ENCODE results near the gene HS6ST3. TPM values are rescaled to one million over a fixed set of nuclear protein-coding genes. Genes with fewer than 3 reads are reported as not detected.

Gene HS6ST3
- total RNA-seq, 4 donors from 2014 or later, result 0.04 to 0.59 (median 0.57) TPM; not detected in 1

DNA sequence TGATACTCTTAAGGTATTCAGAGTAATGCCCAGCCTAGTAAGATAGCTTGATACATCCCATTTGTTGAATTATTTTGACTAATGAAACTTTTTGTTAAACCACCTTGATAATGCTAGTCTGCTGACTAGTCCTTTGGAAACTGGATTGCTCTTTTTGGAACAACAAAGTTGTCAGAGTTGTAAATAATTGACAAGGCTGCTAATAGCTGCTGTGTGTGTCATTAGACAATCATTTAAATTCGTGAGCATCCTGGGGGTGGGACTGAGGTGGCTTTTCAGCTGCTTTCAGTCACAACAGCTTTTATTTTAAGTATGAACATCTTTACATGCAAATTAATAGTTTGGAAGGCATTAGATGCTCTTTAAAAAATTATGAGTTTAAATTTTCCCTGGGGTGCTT, 153.5 kb downstream of the HS6ST3 start:
- no peak for DNase-seq
- no peak for TF ChIP-seq POLR2A (IDR thresholded peaks at IDR 0.05)
- TF ChIP-seq, protein P1, sequence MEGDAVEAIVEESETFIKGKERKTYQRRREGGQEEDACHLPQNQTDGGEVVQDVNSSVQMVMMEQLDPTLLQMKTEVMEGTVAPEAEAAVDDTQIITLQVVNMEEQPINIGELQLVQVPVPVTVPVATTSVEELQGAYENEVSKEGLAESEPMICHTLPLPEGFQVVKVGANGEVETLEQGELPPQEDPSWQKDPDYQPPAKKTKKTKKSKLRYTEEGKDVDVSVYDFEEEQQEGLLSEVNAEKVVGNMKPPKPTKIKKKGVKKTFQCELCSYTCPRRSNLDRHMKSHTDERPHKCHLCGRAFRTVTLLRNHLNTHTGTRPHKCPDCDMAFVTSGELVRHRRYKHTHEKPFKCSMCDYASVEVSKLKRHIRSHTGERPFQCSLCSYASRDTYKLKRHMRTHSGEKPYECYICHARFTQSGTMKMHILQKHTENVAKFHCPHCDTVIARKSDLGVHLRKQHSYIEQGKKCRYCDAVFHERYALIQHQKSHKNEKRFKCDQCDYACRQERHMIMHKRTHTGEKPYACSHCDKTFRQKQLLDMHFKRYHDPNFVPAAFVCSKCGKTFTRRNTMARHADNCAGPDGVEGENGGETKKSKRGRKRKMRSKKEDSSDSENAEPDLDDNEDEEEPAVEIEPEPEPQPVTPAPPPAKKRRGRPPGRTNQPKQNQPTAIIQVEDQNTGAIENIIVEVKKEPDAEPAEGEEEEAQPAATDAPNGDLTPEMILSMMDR (IDR thresholded peaks at IDR 0.05), result no peak
- Histone ChIP-seq H3K4me1 (no peaks in the 10 kb centered on the region), H3K4me3 (no peak overlapping the region), H3K9me3 (no peaks in the 10 kb centered on the region), H3K36me3 (no peaks in the 10 kb centered on the region), H3K27me3 (no peaks in the 10 kb centered on the region), H3K27ac (no peak overlapping the region)
- 0 to 43% methylated on average over 1 of the region's 1 CpG for WGBS, 2 donors
- intact Hi-C loops (cut with DNase I), result no loop called here

DNA sequence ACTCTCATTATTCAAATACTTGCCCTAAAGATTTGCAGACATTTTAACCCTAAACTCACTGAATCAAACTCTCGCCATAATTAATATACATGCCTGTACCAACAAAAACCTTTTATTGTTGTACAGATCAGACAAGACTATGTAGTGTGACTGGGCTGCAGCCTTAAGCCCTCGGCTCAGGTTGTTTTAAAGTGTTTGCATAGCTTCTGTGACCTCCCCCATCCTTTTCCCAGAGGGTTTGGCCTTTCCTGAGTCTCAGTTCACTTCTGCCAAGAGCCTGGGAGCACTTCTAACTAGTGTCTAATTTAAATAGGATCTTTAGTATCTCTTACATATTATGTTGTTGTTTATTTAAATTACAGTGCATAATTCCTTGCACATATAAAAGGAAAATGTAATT, 158.2 kb downstream of the HS6ST3 start:
- Histone ChIP-seq H3K36me3 (no peaks in the 10 kb centered on the region), H3K4me3 (no peak overlapping the region), H3K9me3 (no peaks in the 10 kb centered on the region), H3K27ac (no peak overlapping the region), H3K27me3 (no peaks in the 10 kb centered on the region), H3K4me1 (no peaks in the 10 kb centered on the region)
- no peak for DNase-seq
- intact Hi-C loops (cut with DNase I), result no loop called here
- no peak for TF ChIP-seq POLR2A (IDR thresholded peaks at IDR 0.05)
- WGBS, 2 donors, result 24 to 37% methylated on average over 2 of the region's 2 CpGs

DNA sequence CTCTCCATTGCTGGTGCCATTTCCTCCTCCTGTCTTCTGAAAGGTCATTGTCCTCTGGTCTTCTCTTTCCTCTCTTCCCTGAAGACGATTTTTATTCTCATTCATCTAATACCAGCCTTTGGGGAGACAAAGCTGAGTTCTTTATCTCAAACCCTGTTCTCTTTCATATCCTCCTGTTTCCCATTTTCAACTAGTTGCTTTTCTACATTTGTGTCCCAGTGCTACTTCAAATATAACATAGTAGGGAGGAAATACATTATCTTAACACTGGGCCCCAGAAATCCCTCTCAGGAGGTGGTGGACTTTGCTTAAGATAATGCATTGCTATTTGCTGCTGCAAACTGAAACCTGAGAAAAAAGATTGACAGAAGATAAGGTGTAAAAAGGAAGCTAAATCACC, 159.1 kb downstream of the HS6ST3 start:
- H3K9me3 ChIP-seq, result no peaks in the 10 kb centered on the region
- no peaks in the 10 kb centered on the region for H3K27me3 ChIP-seq
- H3K4me1 ChIP-seq, result no peaks in the 10 kb centered on the region
- intact Hi-C loops (cut with DNase I), result no loop called here
- H3K4me3 ChIP-seq, result no peak overlapping the region
- H3K36me3 ChIP-seq, result no peaks in the 10 kb centered on the region
- TF ChIP-seq, protein P1 (IDR thresholded peaks at IDR 0.05), result no peak
- TF ChIP-seq POLR2A (IDR thresholded peaks at IDR 0.05), result no peak
- no peak overlapping the region for H3K27ac ChIP-seq
- DNase-seq, result no peak
- 44 to 47% methylated on average over 1 of the region's 1 CpG for WGBS, 2 donors

DNA sequence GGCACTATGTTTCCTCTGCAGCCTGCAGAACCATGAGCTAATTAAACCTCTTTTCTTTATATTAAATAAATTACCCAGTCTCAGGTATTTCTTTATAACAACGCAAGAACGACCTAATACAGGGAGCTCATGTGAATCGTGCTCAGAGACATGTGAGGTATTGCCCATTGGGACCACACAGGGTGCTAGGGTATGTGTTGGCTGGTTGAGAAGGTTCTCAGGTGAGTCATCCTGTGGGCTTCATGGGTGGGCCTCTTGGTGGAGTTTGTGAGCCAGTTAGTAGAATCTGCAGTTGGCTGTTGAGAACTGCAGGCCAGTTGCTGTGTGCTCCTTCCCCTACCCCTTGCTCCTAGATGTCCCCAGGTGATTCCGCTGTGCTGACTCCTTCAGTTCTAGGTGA, 163.0 kb downstream of the HS6ST3 start:
- no peak overlapping the region for H3K27ac ChIP-seq
- no peaks in the 10 kb centered on the region for H3K9me3 ChIP-seq
- H3K36me3 ChIP-seq, result no peaks in the 10 kb centered on the region
- no peaks in the 10 kb centered on the region for H3K27me3 ChIP-seq
- intact Hi-C loops (cut with DNase I), result no loop called here
- H3K4me1 ChIP-seq, result no peaks in the 10 kb centered on the region
- 73 to 85% methylated on average over 2 to 4 of the region's 4 CpGs for WGBS, 2 donors
- TF ChIP-seq POLR2A (IDR thresholded peaks at IDR 0.05), result no peak
- TF ChIP-seq, protein P1 (IDR thresholded peaks at IDR 0.05), result no peak
- no peak overlapping the region for H3K4me3 ChIP-seq
- DNase-seq, result no peak

DNA sequence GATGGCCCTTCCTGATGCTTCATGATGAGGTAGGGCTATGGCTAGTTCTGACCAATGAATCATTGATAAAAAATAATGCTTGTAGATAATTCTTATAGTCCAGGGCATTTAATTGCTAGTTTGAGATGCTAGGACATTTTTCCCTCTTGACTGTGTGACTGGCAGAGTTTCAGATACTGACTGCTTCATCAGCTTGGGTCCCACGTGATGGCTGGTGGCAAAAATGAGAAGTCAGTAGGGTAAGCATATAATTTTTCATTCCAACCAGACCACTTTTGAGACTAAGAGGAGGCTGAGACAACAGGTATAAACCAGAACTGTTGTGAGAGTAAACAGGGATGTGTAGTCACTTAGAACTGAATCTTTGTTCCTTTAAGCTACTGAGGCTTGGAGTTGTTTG, 183.3 kb downstream of the HS6ST3 start:
- WGBS, 2 donors, result 47 to 50% methylated on average over 1 of the region's 1 CpG
- TF ChIP-seq, protein P1 (IDR thresholded peaks at IDR 0.05), result no peak
- no peak for TF ChIP-seq POLR2A (IDR thresholded peaks at IDR 0.05)

DNA sequence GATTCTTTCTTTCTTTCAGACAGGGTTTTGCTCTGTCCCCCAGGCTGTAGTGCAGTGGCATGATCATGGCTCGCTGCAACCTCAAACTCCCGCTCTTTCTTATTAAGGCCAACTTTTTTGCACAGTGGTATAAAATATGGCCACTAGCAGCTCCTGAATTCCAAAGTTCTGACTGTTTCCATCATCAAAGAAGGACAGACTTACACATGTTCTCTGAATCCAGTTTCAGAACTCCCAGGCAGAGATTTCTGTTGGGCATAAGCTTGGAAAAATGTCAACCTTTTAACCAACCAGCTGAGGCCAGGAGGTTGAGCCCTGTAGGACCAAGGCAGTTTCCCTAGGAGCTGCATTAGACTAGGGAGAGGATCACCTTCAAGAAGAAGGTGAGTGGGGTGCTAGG, 184.1 kb downstream of the HS6ST3 start:
- DNase-seq, result no peak
- H3K36me3 ChIP-seq, result no peaks in the 10 kb centered on the region
- no peaks in the 10 kb centered on the region for H3K4me1 ChIP-seq
- intact Hi-C loops (cut with DNase I), result no loop called here
- no peaks in the 10 kb centered on the region for H3K9me3 ChIP-seq
- no peak for TF ChIP-seq POLR2A (IDR thresholded peaks at IDR 0.05)
- TF ChIP-seq, protein P1 (IDR thresholded peaks at IDR 0.05), result no peak
- H3K27ac ChIP-seq, result no peak overlapping the region
- 83% methylated on average over 2 of the region's 2 CpGs; no CpG with 5 or more reads in 1 of the 2 donors for WGBS, 2 donors
- H3K4me3 ChIP-seq, result no peak overlapping the region
- H3K27me3 ChIP-seq, result no peaks in the 10 kb centered on the region

More for the DNA sequence above, 183.3 kb downstream of the HS6ST3 start:
- H3K27ac ChIP-seq, result no peak overlapping the region
- H3K4me3 ChIP-seq, result no peak overlapping the region
- DNase-seq, result no peak
- H3K27me3 ChIP-seq, result no peaks in the 10 kb centered on the region
- intact Hi-C loops (cut with DNase I), result no loop called here
- no peaks in the 10 kb centered on the region for H3K9me3 ChIP-seq
- H3K36me3 ChIP-seq, result no peaks in the 10 kb centered on the region
- no peaks in the 10 kb centered on the region for H3K4me1 ChIP-seq
